SKM-1 (cell line): ENCODE data around the gene AVP.

Experiments used
- DNase-seq: peaks from one replicate; lab custom pipeline; 2025; ENCODE audit not compliant: unreplicated experiment; lab: John Stamatoyannopoulos, UW

Gene AVP

GRCh38 chr20:3047486-3048419 lies 36.8 kb downstream of the AVP start:
- no peak for DNase-seq

DNA sequence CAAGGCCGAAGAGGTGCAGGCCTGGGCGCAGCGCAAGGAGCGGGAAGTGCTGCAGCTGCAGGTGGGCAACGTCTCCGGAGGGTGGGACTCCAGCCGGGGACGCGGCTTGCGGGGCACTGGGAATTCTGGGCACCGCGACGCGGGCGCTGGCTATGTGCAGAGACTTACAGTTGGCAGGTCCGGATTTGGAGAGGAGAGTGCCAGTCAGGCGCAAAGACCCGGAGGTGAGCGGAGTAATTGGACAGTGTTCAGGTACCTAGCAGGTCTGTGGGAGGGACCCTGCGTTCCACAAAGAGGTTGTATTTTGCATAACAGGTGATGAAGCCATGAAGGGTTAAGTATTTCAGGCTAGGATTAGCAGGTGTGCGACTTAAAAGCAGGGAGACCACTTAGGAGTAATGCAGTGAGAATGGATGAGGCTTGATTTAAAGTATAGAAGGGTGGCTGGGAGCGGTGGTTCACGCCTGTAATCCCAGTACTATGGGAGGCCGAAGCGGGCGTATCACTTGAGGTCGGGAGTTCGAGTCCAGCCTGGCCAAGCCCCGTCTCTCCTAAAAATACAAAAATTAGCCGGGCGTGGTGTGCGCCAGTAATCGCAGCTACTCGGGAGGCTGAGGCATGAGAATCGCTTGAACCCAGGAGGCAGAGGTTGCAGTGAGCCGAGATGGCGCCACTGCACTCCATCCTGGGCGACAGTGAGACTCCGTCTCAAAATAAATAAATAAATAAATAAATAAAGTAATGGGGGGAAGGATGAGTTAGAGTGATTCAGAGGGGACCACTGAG lies 37.7 kb downstream of the AVP start:
- no peak for DNase-seq

- DNase-seq, result peak; percentile 29
Observed at GRCh38 chr20:3045816-3046676, 38.5 kb downstream of the AVP start, which contains the start of gene MRPS26. MRPS26 (plus strand) TSS chr20:3046052; CDS start chr20:3046069, 17 bp downstream.

GRCh38 chr20:3045042-3045815 lies 39.3 kb downstream of the AVP start:
- no peak for DNase-seq

GRCh38 chr20:3044336-3044965 lies 40.1 kb downstream of the AVP start:
- no peak for DNase-seq

- no peak for DNase-seq
Observed at GRCh38 chr20:3043322-3043721, 41.2 kb downstream of the AVP start, which contains the start of gene GNRH2. GNRH2 (plus strand) TSS chr20:3043622; CDS start chr20:3044415, 793 bp downstream.

DNA sequence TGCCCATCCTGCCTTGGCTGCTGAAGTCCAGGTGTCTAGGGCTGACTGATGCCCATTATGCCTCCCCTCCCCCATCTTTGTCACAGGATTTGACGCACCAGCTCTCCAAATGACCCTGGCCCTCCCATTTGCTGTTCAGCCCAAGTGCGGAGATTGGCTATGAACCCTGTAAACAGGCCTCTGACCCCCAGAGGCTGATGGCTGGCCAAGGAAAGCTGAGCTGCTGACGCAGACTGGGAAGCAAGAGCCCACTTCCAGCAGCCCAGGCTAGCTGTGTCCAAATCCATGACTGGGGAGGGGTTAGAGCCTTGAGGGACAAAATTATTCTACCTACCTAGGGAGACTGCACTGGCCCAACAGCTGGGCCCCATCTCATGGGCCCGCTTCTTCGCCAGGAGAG lies 41.9 kb downstream of the AVP start:
- DNase-seq, result no peak

DNA sequence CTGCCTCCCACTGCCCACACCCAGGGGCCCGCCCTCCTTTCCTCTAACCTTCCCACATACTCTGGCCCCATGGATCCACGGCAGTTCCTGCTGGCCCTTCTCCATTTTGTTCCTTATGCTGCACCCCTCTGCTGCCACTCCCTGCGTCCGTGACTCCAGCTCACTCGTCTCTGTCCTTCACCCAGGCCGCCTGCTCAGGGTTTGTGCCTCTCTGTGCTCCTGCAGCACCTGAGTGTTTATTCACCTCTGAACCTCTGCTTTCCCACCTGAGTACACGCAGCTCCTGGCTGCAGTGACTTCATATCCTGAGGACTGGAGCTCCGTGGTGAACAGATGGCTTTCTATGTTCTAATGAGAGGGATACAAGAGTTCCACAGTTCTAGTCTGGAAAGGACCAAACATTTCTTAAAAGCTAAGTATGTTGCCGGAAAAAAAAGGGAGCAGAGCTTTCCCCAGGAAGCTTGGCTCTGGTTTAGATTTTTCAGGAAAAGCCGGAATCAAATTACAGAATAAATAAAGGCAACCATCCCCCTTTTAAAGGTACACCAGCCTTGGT lies 42.6 kb downstream of the AVP start:
- no peak for DNase-seq

DNA sequence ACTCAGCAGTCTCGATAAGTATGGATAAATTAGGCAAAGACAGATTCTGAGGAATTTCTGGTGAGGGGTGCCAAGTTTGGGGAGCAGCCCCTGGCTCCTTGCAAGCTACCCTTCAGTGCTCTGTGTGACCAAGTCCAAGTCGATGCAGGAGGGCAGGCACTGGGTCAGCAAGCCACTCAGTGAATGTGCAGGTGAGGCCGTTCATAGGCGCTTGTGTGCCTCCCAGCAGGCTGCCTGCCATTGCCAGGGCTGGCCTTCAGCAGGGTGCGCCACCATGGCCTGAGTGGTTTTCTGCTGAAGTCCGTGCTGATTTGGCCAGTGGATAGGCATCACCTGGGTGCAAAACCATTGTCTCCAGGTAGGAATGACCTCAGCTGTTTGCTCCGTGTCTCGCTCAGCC lies 44.4 kb downstream of the AVP start:
- no peak for DNase-seq

DNA sequence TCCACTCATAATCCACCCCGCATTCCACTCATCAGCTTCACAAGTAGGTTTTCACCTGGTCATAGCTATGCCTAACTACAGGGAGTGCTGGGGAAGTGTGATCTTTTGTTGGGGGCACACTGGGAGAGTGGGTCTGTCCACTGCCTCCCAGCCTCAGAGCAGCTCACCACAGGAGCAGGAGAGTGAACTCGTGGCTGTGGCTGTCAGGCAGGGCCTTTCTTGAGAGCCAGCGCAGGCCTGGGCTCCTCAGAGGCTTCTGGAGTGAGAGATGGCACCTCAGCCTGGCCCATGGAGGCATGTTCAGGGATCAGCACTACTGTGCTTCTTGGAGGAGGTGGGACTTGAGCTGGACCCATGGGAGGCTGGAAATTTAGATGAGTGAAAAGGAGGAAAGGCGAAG lies 45.1 kb downstream of the AVP start:
- DNase-seq, result no peak

DNA sequence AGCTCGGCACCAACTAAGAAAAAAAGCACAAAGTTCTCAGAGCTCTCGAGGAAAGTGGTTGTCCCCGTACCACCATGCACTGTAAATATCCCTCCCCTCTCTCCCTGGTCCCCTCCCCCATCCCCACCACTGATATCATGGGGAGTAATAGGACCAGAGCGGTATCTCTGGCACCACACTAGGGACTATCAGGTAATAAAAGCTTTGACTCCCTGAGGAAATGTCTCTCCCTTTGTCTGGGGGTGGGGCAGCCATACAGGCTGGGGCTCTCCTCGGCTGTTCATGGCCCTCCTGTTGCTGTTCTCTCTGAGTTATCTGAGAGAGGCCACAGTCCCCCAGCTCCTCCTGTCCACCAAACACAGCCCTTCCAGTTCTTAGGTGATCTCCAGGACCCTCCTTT lies 46.1 kb downstream of the AVP start:
- no peak for DNase-seq

DNA sequence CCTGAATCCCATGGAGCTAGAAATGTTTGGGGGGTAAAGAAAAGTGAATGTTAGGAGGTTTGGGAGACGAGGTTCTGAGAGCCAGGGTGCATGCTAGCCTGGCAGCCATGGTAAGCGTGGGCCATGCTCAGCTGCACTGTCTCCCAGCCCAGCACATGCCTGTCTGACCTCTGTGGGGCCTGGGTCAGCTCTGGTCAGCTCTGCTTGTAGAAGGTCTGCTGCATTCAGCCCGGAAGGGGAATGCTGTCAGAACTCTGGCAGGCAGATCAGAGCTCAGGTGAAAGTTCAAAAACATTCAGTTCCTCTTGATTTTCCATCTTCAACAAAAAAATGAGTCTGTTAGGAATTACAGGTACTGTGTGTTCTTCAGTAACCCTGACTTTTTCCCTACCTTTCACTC lies 46.9 kb downstream of the AVP start:
- no peak for DNase-seq

GRCh38 chr20:3032624-3033023 lies 51.9 kb downstream of the AVP start:
- DNase-seq, result no peak
